Keratinocyte (primary cell): ENCODE measurements around the gene TMPRSS2.

Experiments
- EZH2 ChIP-seq: IDR thresholded peaks from one replicate; pipeline ENCODE4 v1.6.1; 2012; ENCODE audit warnings: inconsistent platforms, mild to moderate bottlenecking, low read length, moderate library complexity
- TF ChIP-seq, protein P1 (sequence below), 3 experiments: IDR thresholded peaks in 1 of 3; conservative IDR thresholded peaks in 1 of 3; optimal IDR thresholded peaks in 1 of 3; 2 replicates in 2 of 3; 3 replicates in 1 of 3; pipeline versions ENCODE3 to v1.5.1; 2011; ENCODE audit warnings: low read length in 3 of 3, mild to moderate bottlenecking in 3 of 3, moderate library complexity in 2 of 3, control low read depth in 1 of 3, inconsistent platforms in 1 of 3; ENCODE audit not compliant: insufficient read depth in 2 of 3; ENCODE audit errors: extremely low read depth in 1 of 3

DNA sequence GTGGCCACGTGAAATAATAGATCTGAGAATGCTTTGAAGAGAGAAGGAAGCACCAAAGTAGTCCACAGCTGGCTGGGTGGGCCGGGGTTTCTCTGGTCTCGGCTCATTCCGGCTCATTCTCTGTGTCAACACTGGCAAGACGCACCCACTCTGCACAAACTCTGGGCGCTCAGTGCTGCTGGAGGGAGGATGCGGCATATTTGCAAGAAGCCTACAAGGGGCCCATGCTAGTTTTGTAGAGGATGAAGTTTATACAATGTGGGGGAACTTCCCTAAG lies 28.8 kb upstream of the TMPRSS2 start:
- TF ChIP-seq, protein P1, sequence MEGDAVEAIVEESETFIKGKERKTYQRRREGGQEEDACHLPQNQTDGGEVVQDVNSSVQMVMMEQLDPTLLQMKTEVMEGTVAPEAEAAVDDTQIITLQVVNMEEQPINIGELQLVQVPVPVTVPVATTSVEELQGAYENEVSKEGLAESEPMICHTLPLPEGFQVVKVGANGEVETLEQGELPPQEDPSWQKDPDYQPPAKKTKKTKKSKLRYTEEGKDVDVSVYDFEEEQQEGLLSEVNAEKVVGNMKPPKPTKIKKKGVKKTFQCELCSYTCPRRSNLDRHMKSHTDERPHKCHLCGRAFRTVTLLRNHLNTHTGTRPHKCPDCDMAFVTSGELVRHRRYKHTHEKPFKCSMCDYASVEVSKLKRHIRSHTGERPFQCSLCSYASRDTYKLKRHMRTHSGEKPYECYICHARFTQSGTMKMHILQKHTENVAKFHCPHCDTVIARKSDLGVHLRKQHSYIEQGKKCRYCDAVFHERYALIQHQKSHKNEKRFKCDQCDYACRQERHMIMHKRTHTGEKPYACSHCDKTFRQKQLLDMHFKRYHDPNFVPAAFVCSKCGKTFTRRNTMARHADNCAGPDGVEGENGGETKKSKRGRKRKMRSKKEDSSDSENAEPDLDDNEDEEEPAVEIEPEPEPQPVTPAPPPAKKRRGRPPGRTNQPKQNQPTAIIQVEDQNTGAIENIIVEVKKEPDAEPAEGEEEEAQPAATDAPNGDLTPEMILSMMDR (optimal IDR thresholded peaks at IDR 0.05 in 1 of 3, IDR thresholded peaks at IDR 0.05 in 1 of 3, conservative IDR thresholded peaks at IDR 0.05 in 1 of 3; ENCODE audit: extremely low read depth in 1 of 3, insufficient read depth in 2 of 3, low read length in 3 of 3): no peak
- TF ChIP-seq EZH2: no peak
